ENCODE measurements around the gene LAMB4.
"Not testable (repeated sequence)": the region's sequence is repeated elsewhere in the genome, so short reads cannot be mapped to it uniquely, and the experiment has no call there.

LAMB4 gene

GRCh38 chr7:108038986-108039385 lies 91.2 kb downstream of the LAMB4 start:
- DNase-seq, result no peak

GRCh38 chr7:108037741-108038140 lies 92.4 kb downstream of the LAMB4 start:
- no peak for DNase-seq

GRCh38 chr7:108037140-108037539 lies 93.0 kb downstream of the LAMB4 start:
- DNase-seq, result no peak

- no peak for DNase-seq
Observed at GRCh38 chr7:108034586-108034985, 95.6 kb downstream of the LAMB4 start.

GRCh38 chr7:108033776-108034497 lies 96.2 kb downstream of the LAMB4 start:
- no peak for DNase-seq

GRCh38 chr7:108033309-108033708 lies 96.9 kb downstream of the LAMB4 start:
- not testable (repeated sequence) for DNase-seq

GRCh38 chr7:108030516-108030915 lies 99.6 kb downstream of the LAMB4 start:
- no peak for DNase-seq

- no peak for DNase-seq
Observed at GRCh38 chr7:108029034-108029433, 101.1 kb downstream of the LAMB4 start.

GRCh38 chr7:108028111-108028510 lies 102.0 kb downstream of the LAMB4 start:
- no peak for DNase-seq

- DNase-seq, result no peak
Observed at GRCh38 chr7:108027239-108027638, 102.9 kb downstream of the LAMB4 start.

GRCh38 chr7:108026647-108027046 lies 103.5 kb downstream of the LAMB4 start:
- DNase-seq, result no peak

- no peak for DNase-seq
Observed at GRCh38 chr7:108026116-108026515, 104.0 kb downstream of the LAMB4 start.

GRCh38 chr7:108024538-108024937 lies 105.6 kb downstream of the LAMB4 start:
- no peak for DNase-seq

GRCh38 chr7:108020585-108020984 lies 109.6 kb downstream of the LAMB4 start:
- DNase-seq, result no peak

GRCh38 chr7:108018668-108019067 lies 111.5 kb downstream of the LAMB4 start:
- no peak for DNase-seq

- DNase-seq, result no peak
Observed at GRCh38 chr7:108017776-108018151, 112.4 kb downstream of the LAMB4 start.

- DNase-seq, result no peak
Observed at GRCh38 chr7:108016841-108017775, 113.1 kb downstream of the LAMB4 start.

GRCh38 chr7:108015740-108016139 lies 114.4 kb downstream of the LAMB4 start:
- DNase-seq, result no peak

- no peak for DNase-seq
Observed at GRCh38 chr7:108014747-108015682, 115.1 kb downstream of the LAMB4 start.

GRCh38 chr7:108014215-108014614 lies 115.9 kb downstream of the LAMB4 start:
- DNase-seq, result no peak

GRCh38 chr7:108012499-108013430 lies 117.4 kb downstream of the LAMB4 start:
- no peak for DNase-seq

- no peak for DNase-seq
Observed at GRCh38 chr7:108010377-108010776, 119.8 kb downstream of the LAMB4 start.
